HG03354 (cell line): ENCODE data around the gene TMED10.

Experiments
- ATAC-seq: cut with Tn5 transposase; IDR thresholded peaks from one replicate; pipeline ENCODE4 v1.9.1; 2021; ENCODE audit warnings: mild to moderate bottlenecking; ENCODE audit not compliant: unreplicated experiment, poor library complexity, severe bottlenecking

Gene TMED10

DNA sequence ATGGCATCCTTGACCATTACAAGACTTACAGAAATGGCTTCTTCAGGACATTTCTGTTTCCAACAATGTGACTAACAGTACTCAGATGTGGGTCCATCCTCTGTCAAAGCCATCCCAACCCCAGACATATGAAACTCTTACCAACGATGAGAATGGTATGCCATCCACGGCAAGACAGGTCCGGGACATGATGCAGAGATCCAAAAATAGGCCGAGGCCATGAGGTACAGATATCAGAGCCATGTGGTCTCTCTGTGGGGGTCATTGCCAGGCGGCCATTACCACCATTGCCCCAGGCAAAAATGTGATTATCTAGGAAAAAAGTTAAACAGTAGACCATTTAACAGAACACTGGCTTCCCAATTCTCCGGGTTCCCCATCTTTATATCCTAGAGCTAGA lies 79.5 kb downstream of the TMED10 start:
- ATAC-seq = no peak

DNA sequence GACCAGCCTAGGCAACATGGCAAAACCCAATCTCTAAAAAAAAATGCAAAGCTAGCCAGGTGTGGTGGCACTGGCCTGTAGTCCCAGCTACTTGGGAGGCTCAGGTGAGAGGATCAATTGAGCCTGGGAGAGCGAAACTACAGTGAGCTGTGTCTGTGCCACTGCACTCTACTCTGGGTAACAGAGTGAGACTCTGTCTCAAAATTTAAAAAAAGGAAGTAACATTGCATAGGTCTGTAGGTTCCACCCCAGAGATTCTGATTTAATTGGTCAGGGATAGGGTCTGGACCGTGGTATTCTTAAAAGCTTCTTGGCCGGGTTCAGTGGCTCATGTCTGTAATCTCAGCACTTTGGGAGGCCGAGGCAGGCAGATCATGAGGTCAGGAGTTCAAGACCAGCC lies 80.7 kb downstream of the TMED10 start:
- no peak for ATAC-seq

DNA sequence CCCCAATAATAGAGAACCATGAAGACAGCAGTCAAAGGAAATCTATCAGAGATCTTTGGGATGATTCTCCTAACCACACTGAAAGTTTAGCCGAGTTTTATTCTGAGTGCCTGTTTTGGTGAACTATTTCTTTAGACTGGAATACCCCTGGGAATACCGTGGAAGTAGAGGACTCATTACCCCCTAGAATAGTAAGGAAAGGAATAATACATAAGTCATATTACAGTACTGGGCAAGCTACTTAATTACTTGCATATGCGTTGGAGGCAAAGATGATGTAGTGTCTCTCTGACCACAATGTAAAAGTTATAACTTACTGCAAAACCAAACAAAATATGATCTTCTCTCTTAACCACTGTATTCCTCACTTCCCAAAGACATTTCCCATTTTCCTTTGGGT lies 81.5 kb downstream of the TMED10 start:
- no peak for ATAC-seq

DNA sequence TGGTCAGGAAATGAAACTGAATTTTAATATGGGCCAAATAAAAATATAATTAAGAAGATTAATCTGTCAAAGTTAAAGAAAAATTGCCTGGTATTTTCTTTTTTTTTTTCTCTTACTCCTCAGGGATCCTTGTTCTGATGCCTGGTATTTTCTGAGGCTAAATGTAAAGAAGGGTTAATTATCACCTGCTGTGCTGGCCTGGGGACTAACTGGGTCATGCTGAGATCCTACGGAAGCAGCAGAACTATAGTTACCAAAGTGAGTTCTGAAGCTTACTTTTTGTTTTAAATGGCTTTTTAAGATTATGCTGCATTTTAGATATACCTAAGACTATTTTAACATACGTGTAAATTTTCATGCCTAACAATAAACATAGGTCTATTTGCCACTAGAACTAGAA lies 83.7 kb downstream of the TMED10 start:
- ATAC-seq = no peak

DNA sequence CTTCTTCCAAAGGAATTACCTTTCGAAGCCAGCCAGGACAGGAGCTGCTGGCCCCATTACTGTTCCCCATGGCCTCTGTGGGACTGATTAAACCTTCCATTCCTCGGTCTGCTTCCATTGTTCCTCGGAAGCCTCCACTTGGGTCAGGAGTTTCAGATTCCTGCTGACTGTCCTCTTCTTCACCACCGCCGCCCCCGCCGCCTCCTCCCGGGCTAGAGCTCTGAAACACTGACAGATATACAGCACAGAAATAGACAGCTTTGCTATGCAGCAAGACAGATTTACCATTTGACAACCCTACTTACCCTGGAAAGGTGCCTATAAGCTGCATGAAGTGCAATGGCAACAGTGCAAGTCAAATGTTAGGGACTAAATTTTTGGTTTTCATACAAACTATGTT lies 85.2 kb downstream of the TMED10 start:
- ATAC-seq = no peak

DNA sequence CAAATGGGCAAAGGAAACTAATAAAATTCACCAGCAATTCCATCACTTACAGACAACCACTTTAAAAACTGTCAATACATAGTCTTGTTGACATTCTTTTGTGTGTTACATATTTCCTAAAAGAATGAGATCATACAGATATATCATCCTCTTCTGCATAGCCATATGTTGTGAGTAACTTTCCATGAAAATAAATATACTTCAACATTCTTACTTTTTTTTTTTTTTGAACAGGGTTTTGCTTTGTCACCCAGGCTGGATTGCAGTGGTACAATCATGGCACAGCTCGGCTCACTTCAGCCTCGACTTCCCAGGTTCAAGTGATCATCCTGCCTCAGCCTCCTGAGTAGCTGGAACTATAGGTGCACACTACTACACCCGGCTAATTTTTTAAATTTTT lies 86.1 kb downstream of the TMED10 start:
- no peak for ATAC-seq

DNA sequence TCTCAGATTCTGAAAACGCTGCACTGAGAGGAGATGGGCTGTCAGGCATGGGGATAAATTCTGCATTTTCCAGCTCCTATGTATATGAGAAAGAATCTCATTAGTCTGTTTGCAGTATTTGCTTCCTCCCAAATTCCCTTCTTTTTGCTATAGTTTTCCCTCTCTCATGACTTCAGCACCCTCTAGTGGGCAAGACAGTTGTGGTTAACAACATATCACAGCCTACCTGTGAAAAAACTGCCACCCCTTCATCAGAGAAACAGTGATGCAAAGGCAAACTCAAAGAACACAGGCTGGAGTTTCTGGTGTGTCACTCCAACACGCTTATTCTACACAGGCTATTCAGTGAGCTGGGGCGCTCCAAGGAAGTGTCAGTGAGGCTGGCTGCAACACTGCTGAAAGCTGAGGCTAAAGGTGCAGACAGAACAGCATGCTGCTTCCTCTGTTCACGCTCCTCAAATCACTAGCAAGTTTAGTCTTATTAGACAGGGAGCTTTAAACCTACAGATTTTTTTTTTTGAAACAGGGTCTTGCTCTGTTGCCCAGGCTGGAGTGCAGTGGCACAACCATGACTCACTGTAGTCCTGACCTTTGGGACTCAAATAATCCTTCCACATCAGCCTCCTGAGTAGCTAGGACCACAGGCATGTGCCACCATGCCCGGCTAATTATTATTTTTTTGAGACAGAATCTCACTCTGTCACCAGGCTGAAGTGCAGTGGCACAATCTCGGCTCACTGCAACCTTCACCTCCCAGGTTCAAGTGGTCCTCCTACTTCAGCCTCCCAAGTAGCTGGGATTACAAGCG lies 87.6 kb downstream of the TMED10 start:
- ATAC-seq = no peak

DNA sequence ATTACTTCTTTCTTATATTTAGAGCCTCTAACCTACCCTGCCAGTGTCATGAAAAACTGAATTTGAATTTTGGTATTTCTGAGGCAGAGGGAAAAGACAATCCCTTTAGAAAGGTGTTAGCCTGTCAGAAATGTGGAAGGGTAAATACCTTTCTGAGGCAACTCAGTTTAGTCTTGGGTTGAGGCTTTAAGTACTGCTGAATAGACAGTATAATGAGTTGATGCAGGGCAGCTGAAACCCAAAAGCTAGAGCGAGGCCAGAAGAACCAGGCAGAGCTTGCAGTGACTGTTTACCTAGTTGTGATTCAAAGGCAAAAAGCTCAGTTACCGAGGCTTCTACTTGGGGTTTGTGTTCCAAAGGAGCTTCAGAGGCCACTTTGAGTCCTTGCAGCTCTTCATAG lies 88.3 kb downstream of the TMED10 start:
- no peak for ATAC-seq

DNA sequence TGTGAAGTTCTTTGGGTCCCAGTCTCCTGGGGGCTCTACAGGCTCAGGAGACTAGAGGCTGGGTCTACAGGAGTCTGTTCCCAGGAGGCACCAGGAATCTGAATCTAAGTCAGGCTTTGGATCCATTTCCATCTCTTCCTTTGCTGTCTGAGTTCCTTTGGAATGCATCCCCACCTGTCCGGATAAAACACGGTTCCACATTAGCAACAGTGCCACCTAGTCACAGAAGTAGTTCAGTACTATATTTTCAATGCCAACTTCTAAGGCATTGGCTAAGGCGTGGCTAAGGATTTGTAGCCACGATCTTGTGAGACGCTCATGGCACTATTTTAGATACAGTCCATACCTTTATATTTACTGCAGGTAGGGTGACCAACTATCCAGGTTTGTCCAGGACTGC lies 91.9 kb downstream of the TMED10 start:
- no peak for ATAC-seq

DNA sequence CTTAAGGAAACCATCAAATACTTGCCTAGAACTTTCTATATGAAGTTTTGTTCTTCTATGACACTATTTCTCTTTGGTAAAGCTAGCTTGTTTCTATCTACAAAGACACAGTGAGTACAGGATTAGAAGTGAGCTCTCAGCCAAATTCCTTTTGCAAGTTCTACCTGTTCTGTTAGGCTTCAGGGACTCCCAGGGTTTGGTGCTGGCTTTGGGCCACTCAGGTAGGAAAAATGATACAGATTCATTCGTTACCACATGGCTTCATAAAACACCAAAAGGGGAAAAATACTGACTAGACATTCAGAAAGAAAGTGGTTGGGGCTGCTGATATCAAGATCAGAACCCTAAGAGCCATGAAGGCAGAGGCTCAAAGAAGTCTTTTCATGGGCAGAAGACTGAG lies 93.1 kb downstream of the TMED10 start:
- ATAC-seq = no peak

DNA sequence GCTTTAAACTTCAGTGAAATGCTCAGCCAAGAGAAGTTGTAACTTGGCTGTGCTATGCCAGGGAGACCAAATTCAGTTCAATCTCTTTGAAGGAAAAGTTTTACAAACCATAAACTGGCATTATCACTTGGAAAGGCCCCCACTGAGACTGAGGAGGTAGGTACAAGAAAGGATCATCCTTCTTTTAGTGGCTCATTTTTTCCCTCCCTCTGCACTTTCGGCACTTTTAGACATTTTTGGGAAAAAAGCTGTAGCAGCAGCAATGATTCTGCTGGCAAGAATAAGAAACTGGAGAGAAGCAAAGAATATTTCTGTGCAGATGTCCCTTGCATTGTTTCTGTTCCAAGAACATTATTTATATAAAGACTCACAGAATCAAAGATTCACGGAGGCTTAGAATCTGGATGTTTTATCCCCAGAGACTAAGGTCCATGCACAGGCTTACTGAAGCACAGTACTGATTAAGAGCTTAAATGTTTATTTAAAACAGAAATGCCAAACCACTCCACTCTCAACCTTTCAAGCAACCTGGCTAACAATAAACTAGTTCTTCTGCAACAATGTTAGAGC lies 94.7 kb downstream of the TMED10 start:
- ATAC-seq = no peak
